Measurements from ENCODE around the gene CHAMP1. TPM values are rescaled to one million over a fixed set of nuclear protein-coding genes. Genes with fewer than 3 reads are reported as not detected.
A peak's percentile ranks its signal among the peaks of the same experiment; 100 is the strongest.

CHAMP1 gene
- polyA plus RNA-seq (2012; ENCODE audit: missing spikeins), result 21.3 TPM

- DNase-seq (ENCODE audit: insufficient read length) (peak; percentile 80), FAIRE-seq (peak; percentile 99)
- peak; percentile 85 for TF ChIP-seq TAF1 (IDR thresholded peaks at IDR 0.05; ENCODE audit: borderline replicate concordance, low read depth, low read length)
- peak; percentile 91; the same call in 1 of the 2 replicates for TF ChIP-seq POLR2A (IDR thresholded peaks at IDR 0.05; ENCODE audit: low read depth, low read length)
- TF ChIP-seq POLR2AphosphoS5 (IDR thresholded peaks at IDR 0.05; ENCODE audit: low read depth, low read length), result peak; percentile 91
Observed at GRCh38 chr13:114314074-114314912, at the start of gene CHAMP1. Gene CHAMP1, plus strand, starts transcription at chr13:114314503. Its CDS starts 9,340 bp downstream, at chr13:114323843.

- TF ChIP-seq TAF1 (IDR thresholded peaks at IDR 0.05; ENCODE audit: borderline replicate concordance, low read depth, low read length) (no peak), POLR2AphosphoS5 (IDR thresholded peaks at IDR 0.05; ENCODE audit: low read depth, low read length) (no peak), POLR2A (IDR thresholded peaks at IDR 0.05; ENCODE audit: low read depth, low read length) (no peak)
- FAIRE-seq (no peak), DNase-seq (ENCODE audit: insufficient read length) (no peak)
Observed at GRCh38 chr13:114264886-114265611, 49.3 kb upstream of the CHAMP1 start.

- no peak for FAIRE-seq
- TF ChIP-seq POLR2A (IDR thresholded peaks at IDR 0.05; ENCODE audit: low read depth, low read length) (no peak), TAF1 (IDR thresholded peaks at IDR 0.05; ENCODE audit: borderline replicate concordance, low read depth, low read length) (no peak), POLR2AphosphoS5 (IDR thresholded peaks at IDR 0.05; ENCODE audit: low read depth, low read length) (no peak)
- DNase-seq (ENCODE audit: insufficient read length), result no peak
Observed at GRCh38 chr13:114266241-114266640, 48.1 kb upstream of the CHAMP1 start.

- DNase-seq (ENCODE audit: insufficient read length) (no peak), FAIRE-seq (no peak)
Observed at GRCh38 chr13:114268344-114269280, 45.7 kb upstream of the CHAMP1 start.

GRCh38 chr13:114269281-114269770, 45.0 kb upstream of the CHAMP1 start:
- FAIRE-seq, result no peak
- no peak for TF ChIP-seq POLR2A (IDR thresholded peaks at IDR 0.05; ENCODE audit: low read depth, low read length)
- no peak for TF ChIP-seq POLR2AphosphoS5 (IDR thresholded peaks at IDR 0.05; ENCODE audit: low read depth, low read length)
- no peak for DNase-seq (ENCODE audit: insufficient read length)

More at GRCh38 chr13:114268344-114269280, 45.7 kb upstream of the CHAMP1 start:
- TF ChIP-seq POLR2AphosphoS5 (IDR thresholded peaks at IDR 0.05; ENCODE audit: low read depth, low read length) (no peak), POLR2A (IDR thresholded peaks at IDR 0.05; ENCODE audit: low read depth, low read length) (no peak), TAF1 (IDR thresholded peaks at IDR 0.05; ENCODE audit: borderline replicate concordance, low read depth, low read length) (no peak)

- no peak for TF ChIP-seq POLR2AphosphoS5 (IDR thresholded peaks at IDR 0.05; ENCODE audit: low read depth, low read length)
- no peak for TF ChIP-seq POLR2A (IDR thresholded peaks at IDR 0.05; ENCODE audit: low read depth, low read length)
- no peak for TF ChIP-seq TAF1 (IDR thresholded peaks at IDR 0.05; ENCODE audit: borderline replicate concordance, low read depth, low read length)
- no peak for FAIRE-seq
- DNase-seq (ENCODE audit: insufficient read length), result no peak
Observed at GRCh38 chr13:114272977-114273376, 41.3 kb upstream of the CHAMP1 start.

- DNase-seq (ENCODE audit: insufficient read length) (no peak), FAIRE-seq (no peak)
- TF ChIP-seq POLR2AphosphoS5 (IDR thresholded peaks at IDR 0.05; ENCODE audit: low read depth, low read length) (no peak), TAF1 (IDR thresholded peaks at IDR 0.05; ENCODE audit: borderline replicate concordance, low read depth, low read length) (no peak), POLR2A (IDR thresholded peaks at IDR 0.05; ENCODE audit: low read depth, low read length) (no peak)
Observed at GRCh38 chr13:114275304-114275703, 39.0 kb upstream of the CHAMP1 start.

- DNase-seq (ENCODE audit: insufficient read length), result no peak
- peak; percentile 51 for FAIRE-seq
- TF ChIP-seq POLR2AphosphoS5 (IDR thresholded peaks at IDR 0.05; ENCODE audit: low read depth, low read length) (no peak), TAF1 (IDR thresholded peaks at IDR 0.05; ENCODE audit: borderline replicate concordance, low read depth, low read length) (no peak), POLR2A (IDR thresholded peaks at IDR 0.05; ENCODE audit: low read depth, low read length) (no peak)
Observed at GRCh38 chr13:114279146-114279545, 35.2 kb upstream of the CHAMP1 start.

GRCh38 chr13:114279758-114280355, 34.4 kb upstream of the CHAMP1 start:
- DNase-seq (ENCODE audit: insufficient read length), result no peak
- TF ChIP-seq POLR2A (IDR thresholded peaks at IDR 0.05; ENCODE audit: low read depth, low read length) (no peak), TAF1 (IDR thresholded peaks at IDR 0.05; ENCODE audit: borderline replicate concordance, low read depth, low read length) (no peak), POLR2AphosphoS5 (IDR thresholded peaks at IDR 0.05; ENCODE audit: low read depth, low read length) (no peak)
- peak; percentile 33 for FAIRE-seq

GRCh38 chr13:114281351-114282040, 32.8 kb upstream of the CHAMP1 start, which contains the start of gene UPF3A:
Gene UPF3A, plus strand, starts transcription at chr13:114281601. Its CDS starts 39 bp downstream, at chr13:114281640.
- TF ChIP-seq POLR2AphosphoS5 (IDR thresholded peaks at IDR 0.05; ENCODE audit: low read depth, low read length) (peak; percentile 75), POLR2A (IDR thresholded peaks at IDR 0.05; ENCODE audit: low read depth, low read length) (peak; percentile 93), TAF1 (IDR thresholded peaks at IDR 0.05; ENCODE audit: borderline replicate concordance, low read depth, low read length) (peak; percentile 61)
- peak; percentile 88 for FAIRE-seq

More at GRCh38 chr13:114281351-114282040, 32.8 kb upstream of the CHAMP1 start, which contains the start of gene UPF3A:
- DNase-seq (ENCODE audit: insufficient read length), result peak; percentile 73

Data from GM12892 (cell line).